DOHH2 (cell line): ENCODE results near the gene NEURL1B.

Experiments
- H3F3A ChIP-seq: fragments of 200-600 bp; sonication (generic), shearing (Covaris generic); 2 replicates; pipeline ENCODE4 v1.6.0; 2016; ENCODE audit warnings: antibody characterized with exemption, mild to moderate bottlenecking; ENCODE audit not compliant: control insufficient read depth, insufficient read depth
- H3K27ac ChIP-seq: fragments of 200-600 bp; sonication (generic); 2 replicates; pipeline ENCODE4 v1.5.1; 2014; ENCODE audit warnings: low read depth, mild to moderate bottlenecking, low read length, moderate library complexity
- H3K27me3 ChIP-seq: fragments of 200-600 bp; sonication (generic); 2 replicates; pipeline ENCODE4 v1.6.1; 2014; ENCODE audit warnings: mild to moderate bottlenecking, low read length, mixed read lengths; ENCODE audit not compliant: control insufficient read depth
- H3K36me3 ChIP-seq: fragments of 200-600 bp; sonication (generic); 2 replicates; pipeline ENCODE4 v1.6.1; 2014; ENCODE audit warnings: mild to moderate bottlenecking, low read length, moderate library complexity, mixed read lengths; ENCODE audit not compliant: control insufficient read depth
- H3K4me1 ChIP-seq: fragments of 200-600 bp; sonication (generic); 2 replicates; pipeline ENCODE4 v1.6.1; 2014; ENCODE audit warnings: mild to moderate bottlenecking, low read length, mixed read lengths; ENCODE audit not compliant: control insufficient read depth
- H3K4me2 ChIP-seq: fragments of 200-600 bp; sonication (generic); 2 replicates; pipeline ENCODE4 v1.6.0; 2014; ENCODE audit warnings: mild to moderate bottlenecking, low read length, moderate library complexity
- H3K4me3 ChIP-seq: fragments of 200-600 bp; sonication (generic); 2 replicates; pipeline ENCODE4 v1.5.1; 2014; ENCODE audit warnings: mild to moderate bottlenecking, low read length, mixed read lengths
- H3K79me2 ChIP-seq: fragments of 200-600 bp; sonication (generic); 2 replicates; pipeline ENCODE4 v1.6.1; 2014; ENCODE audit warnings: mild to moderate bottlenecking, low read length, mixed read lengths; ENCODE audit not compliant: control insufficient read depth
- H3K9me2 ChIP-seq: fragments of 200-600 bp; sonication (generic); replicated peaks from 2 replicates; pipeline ENCODE4 v1.6.1; 2014; ENCODE audit warnings: mild to moderate bottlenecking, low read length, mixed read lengths; ENCODE audit not compliant: control insufficient read depth
- H3K9me3 ChIP-seq: fragments of 200-600 bp; sonication (generic); 2 replicates; pipeline ENCODE4 v1.6.1; 2014; ENCODE audit warnings: antibody characterized with exemption, low read length, mixed read lengths; ENCODE audit not compliant: control insufficient read depth, insufficient read depth
- H4K20me1 ChIP-seq: fragments of 200-600 bp; sonication (generic); 2 replicates; pipeline ENCODE4 v1.6.0; 2014; ENCODE audit warnings: low read depth, mild to moderate bottlenecking, antibody characterized with exemption, low read length, moderate library complexity; ENCODE audit not compliant: control insufficient read depth, insufficient read depth
- EZH2phosphoT487 ChIP-seq: fragments of 200-600 bp; sonication (generic); IDR thresholded peaks from 2 replicates; pipeline ENCODE4 v1.6.1; 2017; ENCODE audit warnings: borderline replicate concordance, mild to moderate bottlenecking, antibody characterized with exemption, low read length, moderate library complexity, mixed read lengths
- TF ChIP-seq, protein P1 (sequence below): fragments of 200-600 bp; sonication (generic); IDR thresholded peaks from one replicate; pipeline ENCODE4 v1.5.1; 2014; ENCODE audit warnings: antibody characterized with exemption, mild to moderate bottlenecking, low read depth, low read length; ENCODE audit not compliant: poor library complexity, severe bottlenecking

NEURL1B gene

GRCh38 chr5:172720655-172721054 lies 79.6 kb downstream of the NEURL1B start:
- Histone ChIP-seq H3F3A (no peaks in the 10 kb centered on the region), H3K9me2 (no peaks in the 10 kb centered on the region), H3K4me1 (peaks cover 4% of the 10 kb centered on the region), H3K9me3 (no peaks in the 10 kb centered on the region), H3K27ac (no peak overlapping the region), H3K4me3 (no peak overlapping the region), H3K36me3 (no peaks in the 10 kb centered on the region), H3K79me2 (no peaks in the 10 kb centered on the region), H4K20me1 (no peaks in the 10 kb centered on the region), H3K4me2 (no peak overlapping the region), H3K27me3 (peaks cover 18% of the 10 kb centered on the region)
- no peak for TF ChIP-seq EZH2phosphoT487
- TF ChIP-seq, protein P1, sequence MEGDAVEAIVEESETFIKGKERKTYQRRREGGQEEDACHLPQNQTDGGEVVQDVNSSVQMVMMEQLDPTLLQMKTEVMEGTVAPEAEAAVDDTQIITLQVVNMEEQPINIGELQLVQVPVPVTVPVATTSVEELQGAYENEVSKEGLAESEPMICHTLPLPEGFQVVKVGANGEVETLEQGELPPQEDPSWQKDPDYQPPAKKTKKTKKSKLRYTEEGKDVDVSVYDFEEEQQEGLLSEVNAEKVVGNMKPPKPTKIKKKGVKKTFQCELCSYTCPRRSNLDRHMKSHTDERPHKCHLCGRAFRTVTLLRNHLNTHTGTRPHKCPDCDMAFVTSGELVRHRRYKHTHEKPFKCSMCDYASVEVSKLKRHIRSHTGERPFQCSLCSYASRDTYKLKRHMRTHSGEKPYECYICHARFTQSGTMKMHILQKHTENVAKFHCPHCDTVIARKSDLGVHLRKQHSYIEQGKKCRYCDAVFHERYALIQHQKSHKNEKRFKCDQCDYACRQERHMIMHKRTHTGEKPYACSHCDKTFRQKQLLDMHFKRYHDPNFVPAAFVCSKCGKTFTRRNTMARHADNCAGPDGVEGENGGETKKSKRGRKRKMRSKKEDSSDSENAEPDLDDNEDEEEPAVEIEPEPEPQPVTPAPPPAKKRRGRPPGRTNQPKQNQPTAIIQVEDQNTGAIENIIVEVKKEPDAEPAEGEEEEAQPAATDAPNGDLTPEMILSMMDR, result no peak

- TF ChIP-seq, protein P1, result no peak
- no peak for TF ChIP-seq EZH2phosphoT487
- Histone ChIP-seq H3K4me3 (no peak overlapping the region), H3K79me2 (no peaks in the 10 kb centered on the region), H3F3A (no peaks in the 10 kb centered on the region), H3K4me2 (no peak overlapping the region), H3K27me3 (peaks cover 18% of the 10 kb centered on the region), H3K9me3 (no peaks in the 10 kb centered on the region), H3K36me3 (no peaks in the 10 kb centered on the region), H3K9me2 (no peaks in the 10 kb centered on the region), H4K20me1 (no peaks in the 10 kb centered on the region), H3K27ac (no peak overlapping the region), H3K4me1 (peaks cover 4% of the 10 kb centered on the region)
Measured at GRCh38 chr5:172721455-172722326, 80.6 kb downstream of the NEURL1B start.

GRCh38 chr5:172722327-172722815 lies 81.3 kb downstream of the NEURL1B start:
- Histone ChIP-seq H3F3A (no peaks in the 10 kb centered on the region), H3K27me3 (peaks cover 14% of the 10 kb centered on the region), H3K4me3 (no peak overlapping the region), H3K4me1 (no peaks in the 10 kb centered on the region), H3K9me3 (no peaks in the 10 kb centered on the region), H3K27ac (no peak overlapping the region), H4K20me1 (no peaks in the 10 kb centered on the region), H3K79me2 (no peaks in the 10 kb centered on the region), H3K4me2 (no peak overlapping the region), H3K36me3 (no peaks in the 10 kb centered on the region), H3K9me2 (no peaks in the 10 kb centered on the region)
- TF ChIP-seq, protein P1, result no peak
- TF ChIP-seq EZH2phosphoT487, result no peak
